Posterior cingulate gyrus (tissue), 11 donors: ENCODE data around the gene WBP1L.

ENCODE experiments used
- DNase-seq, 10 donors: peaks; one replicate each; pipeline versions ENCODE4 v3.0.0 to v3.0.0-alpha.2; 2020 to 2021; ENCODE audit warnings: mixed read lengths in 3 of 10
- intact Hi-C: fragments of 100-400 bp; cut with DNase I; formaldehyde crosslinking; loops from one replicate; pipeline ENCODE4 v1.15.1; 2023

Gene WBP1L

DNA sequence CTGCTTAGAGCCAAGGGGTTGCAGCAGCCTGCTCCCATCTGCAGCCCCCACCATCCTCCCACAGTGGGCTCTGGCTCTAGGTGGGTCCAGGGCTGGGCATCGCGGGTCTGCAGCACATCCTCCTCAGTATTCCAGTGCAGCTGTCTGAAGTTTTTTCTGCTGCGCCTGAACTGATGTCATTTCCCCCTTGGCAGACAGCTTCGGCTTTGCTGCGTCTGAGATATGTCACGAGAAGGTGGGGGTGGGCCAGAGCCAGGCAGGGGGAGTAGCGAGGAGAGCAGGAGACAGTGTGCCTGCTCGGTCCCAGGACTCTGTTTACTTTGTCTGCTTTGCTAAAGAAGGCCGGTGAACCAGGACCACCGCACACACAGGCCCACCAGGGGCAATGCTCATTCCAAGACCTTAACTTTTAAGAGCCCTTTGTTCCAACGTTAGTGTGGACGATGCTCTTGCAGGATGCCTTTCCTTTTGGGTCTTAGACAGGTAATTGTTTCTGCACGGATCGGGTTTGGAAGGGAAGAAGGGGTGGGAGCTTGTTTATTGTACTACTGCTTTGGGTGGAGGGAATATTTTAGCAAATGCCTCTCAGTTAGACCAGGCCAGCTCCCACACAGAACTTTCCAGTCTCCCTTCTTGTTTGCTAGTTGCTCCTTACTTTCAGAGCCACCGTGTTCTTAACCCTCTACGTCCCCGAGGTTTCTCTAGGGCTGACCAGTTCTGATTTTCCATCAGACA lies 32.4 kb downstream of the WBP1L start:
- peak; percentile 38 to 91 (median 55) for DNase-seq
- intact Hi-C loops: no loop called here

DNA sequence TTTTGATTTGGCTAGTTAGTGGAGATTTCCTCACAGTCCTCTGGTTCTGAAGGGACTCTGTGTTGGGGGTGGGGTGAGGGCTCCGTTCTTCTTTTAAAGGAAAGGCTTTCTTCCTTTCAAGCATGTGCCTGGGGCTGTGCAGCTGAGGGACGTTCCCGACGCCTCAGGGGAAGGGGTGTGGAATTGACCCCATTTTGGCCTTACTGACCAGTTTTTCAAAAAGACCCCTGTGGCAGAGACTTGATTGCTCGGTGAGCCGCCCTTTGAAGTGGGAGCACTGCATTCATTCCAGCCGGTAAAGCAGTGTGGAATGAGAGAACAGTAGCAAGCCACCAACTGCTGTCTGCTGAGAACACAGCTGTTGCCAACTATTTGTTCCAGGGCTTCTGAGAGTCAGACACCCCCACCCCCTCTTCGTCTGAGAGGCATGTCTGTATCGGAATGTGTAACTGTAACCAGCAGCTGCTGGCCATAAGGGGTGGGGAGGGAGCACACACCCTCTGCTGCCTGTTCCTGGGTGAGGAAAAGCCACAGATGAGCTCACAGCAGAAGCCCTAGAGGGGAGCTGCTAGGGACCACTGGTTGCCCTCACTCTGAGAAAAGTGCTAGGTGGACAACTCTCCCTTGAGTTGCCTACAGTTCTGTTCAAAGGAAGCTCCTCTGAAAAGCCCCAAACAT lies 33.2 kb downstream of the WBP1L start:
- intact Hi-C loops: no loop called here
- DNase-seq: peak; percentile 28 to 94 (median 55)

DNA sequence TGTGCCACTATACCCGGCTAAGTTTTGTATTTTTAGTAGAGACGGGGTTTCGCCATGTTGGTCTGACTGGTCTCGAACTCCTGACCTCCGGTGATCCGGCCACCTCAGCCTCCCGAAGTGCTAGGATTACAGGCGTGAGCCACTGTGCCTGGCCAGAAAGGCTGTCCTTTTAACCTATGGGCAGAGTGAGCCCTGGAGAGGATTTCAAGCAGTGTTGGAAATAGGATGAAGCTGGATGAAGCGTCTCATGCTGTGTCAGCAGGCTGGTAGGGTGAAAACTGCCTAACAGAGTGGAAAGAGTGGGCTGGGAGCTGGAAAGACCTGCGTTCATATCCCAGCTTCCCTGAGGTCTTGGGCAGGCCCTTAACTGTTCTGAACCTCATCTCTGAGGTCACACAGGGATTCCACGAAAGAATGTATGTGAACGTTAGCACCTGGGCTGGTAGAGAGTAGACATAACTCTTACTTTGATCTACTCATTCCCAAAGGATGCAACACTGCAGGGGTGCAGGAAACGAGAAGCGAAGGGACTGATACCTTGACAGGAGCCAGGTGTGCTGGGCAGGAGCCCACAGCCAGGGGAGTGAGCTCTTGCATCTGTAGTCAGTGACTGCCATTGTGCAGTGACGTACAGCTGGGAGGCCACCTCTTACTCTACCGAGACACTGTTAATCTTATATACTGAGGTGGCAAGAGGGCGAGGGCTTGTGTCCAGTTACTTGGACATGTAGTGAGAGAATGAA lies 34.1 kb downstream of the WBP1L start:
- DNase-seq: no peak
- intact Hi-C loops: no loop called here

DNA sequence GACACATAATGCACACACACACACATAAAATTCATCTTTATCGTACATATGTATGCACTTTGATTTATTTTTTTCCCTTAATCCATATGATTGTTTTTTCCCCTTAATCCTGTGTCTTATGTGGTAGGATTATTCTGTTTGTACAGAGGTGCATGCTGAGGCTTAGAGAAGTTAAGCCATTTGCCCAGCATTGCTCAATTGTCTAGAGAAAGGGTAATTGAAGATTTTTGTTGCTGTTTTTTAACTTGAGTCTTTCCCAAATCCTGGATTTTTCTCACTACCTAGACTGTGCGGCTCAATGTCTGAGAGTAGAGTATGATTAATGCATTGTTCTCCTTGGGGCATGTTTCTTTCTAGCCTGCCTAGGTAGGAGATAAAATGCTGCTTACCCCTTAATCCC lies 35.0 kb downstream of the WBP1L start:
- DNase-seq: no peak
- intact Hi-C loops: no loop called here

DNA sequence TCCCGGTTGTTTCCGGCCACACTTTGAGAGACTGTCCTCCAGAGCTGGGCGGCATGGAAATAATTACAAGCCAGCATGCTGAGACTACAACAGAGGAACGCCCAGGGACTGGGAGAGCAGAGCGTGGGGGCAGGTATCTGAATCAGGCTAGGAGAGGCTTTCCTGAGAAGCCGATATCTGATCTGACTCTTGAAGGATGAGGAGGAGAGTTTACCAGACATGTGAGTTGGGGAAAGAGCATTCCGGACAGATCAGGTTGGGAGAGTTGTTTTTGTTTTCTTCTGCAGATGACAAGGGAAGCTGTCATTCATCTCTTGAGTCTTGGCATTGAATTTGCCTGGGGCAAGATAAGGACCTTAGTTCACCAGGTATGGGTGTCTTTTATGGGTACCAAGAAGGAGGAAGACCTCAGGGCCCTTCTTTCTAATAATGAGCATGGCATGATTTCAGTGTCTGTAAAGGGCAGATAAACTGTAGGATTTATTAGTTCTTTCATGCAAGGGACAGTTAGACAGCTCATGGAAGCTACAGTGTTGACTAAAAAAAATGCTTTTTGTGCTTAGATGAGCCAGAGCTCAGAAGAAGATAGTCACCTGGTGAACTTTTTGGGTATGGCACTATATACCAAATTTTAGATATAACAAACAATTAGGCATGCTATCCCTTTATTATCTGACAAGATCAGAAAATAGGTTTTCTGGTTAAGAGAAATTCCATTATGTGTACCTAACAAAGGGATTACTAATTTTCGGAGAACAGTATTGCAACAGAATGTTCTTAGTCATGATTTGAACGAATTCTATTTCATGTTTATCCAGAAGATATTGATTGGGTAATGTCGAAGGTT lies 36.2 kb downstream of the WBP1L start:
- intact Hi-C loops: no loop called here
- no peak for DNase-seq

DNA sequence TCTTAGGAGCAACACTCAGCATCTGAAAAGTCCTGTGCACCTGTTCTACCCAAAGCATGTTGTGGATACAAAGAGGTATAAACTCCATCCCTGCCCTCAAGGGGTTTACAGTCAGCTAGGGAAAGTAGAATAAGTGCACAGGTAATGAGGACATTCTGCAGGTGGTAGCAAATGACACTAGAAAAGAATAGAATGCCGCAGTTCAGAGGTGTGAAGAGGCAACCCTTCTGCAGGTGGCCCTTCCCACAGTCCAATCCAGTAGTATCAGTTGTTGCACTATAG lies 36.7 kb downstream of the WBP1L start:
- intact Hi-C loops: no loop called here

DNA sequence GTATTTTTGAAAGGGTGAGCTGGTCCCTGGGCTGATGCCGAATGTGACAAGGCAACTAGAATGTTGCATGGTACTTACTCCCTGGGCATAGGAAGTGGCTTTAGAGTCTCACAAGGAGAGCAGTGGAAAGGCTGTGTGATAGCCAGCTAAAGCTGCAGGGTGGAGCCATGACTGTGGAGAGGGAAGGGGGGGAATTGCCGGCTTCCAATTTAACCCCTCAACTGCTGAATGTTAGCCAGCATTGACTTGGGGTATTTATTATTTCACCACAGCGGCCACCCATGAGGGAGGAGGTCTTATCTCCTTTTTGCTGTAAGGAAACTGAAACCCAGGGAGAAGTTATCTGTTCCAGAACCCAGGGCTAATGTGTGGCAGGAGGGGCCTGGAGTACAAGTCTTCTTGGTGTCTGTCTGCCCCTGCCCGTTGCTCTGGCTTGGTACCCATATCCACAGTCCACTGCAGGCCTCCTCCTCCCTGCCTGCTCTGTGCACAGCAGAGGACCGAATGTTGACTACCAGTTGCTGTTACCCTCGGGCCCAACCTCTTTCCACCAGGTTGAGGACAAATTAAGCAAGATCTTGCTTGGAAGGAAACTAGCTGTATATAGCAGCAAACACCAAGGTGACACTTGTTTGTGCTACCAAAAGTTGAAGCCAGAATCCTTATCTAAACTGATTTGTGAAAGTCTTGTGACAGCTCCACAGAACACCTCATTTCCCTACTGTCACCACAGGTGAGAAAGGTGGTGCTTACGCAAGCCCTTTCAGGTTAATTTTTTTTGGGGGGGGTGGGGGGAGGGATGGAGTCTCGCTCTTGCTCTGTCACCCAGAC lies 37.6 kb downstream of the WBP1L start:
- DNase-seq: no peak
- intact Hi-C loops: no loop called here

More for the DNA sequence above, 36.7 kb downstream of the WBP1L start:
- no peak for DNase-seq

DNA sequence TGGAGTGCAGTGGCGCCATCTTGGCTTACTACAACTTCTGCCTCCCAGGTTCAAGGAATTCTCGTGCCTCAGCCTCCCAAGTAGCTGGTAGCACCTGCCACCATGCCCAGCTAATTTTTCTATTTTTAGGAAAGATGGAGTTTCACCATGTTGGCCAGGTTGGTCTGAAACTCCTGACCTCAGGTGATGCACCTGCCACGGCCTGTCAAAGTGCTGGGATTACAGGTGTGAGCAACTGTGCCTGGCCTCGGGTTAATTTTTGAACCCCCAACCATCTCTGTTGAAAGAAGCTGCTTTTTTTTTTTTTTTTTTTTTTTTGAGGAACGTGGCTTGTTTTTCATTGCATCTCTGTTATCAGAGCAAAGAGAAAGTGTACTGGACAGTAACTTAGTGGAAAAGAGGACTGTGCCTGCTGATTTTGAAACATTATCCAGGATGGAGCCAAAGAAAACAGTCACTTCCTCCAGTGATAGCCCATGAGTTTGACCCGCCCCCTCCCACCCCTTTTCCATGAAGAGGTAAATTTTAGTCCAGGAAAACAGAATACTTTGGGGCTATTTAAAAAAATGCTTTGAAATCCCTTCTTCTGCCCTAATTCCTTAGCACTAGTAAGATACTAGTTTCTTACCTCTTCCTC lies 38.3 kb downstream of the WBP1L start:
- intact Hi-C loops: no loop called here
- no peak for DNase-seq

DNA sequence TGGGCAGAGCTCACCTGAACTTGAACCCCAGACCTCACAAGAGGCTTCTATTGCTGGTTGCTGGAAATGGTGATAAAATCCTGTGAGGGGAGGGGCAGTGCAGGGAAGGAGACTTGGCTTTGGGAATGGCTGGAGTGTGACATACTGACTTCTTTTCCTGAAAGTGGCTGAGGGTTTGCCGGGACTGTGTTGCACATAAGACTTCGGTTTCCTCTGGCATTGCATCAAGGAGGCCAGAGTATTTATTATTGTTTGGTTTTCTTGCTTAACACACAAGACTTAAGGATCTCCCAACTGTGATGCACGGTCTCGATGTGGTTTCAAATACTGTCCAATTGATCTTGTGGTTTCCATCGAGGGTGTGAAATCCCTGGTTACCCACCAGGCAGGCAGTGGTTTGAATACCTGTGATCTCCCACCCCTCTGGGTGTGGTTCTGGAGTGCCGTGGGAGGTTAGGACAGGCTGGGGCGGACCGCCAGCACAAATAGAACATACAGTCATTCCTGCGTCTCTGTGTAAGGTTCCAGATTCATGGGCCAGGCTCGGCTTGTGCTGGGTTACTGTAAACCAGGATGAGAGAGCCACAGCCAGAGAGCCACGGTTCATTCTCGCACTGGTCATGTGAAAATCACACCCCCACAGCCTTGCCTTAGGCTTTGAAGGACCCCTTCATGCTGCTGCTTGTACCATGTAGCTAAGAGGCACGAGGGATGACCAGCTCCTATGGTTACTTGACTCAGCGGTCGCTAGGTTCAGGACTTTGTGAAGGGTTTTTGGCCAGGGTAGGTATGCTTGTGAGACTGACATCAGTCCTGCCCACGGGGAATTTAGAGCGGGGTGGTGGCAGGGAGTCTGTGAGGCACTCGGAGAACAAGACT lies 39.2 kb downstream of the WBP1L start:
- intact Hi-C loops: no loop called here
- DNase-seq: no peak

DNA sequence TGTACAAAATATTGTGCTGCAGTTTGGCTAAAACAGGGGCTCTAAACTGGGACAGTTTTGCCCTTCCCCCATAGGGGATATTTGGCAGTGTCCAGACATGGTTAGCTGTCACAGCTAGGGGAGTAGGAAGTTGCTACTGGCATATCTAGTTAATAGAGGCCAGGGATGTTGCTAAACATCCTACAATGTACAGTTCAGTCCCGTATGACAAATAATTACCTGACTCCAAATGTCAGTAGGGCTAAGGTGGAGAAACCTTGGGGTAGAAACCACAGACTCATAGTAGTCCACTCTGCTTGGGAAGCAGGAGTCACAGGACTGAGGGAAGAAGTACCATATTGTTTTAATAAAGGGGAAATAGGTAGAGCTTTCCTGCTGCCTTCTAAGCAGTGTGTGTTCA lies 39.8 kb downstream of the WBP1L start:
- DNase-seq: no peak
- intact Hi-C loops: no loop called here

DNA sequence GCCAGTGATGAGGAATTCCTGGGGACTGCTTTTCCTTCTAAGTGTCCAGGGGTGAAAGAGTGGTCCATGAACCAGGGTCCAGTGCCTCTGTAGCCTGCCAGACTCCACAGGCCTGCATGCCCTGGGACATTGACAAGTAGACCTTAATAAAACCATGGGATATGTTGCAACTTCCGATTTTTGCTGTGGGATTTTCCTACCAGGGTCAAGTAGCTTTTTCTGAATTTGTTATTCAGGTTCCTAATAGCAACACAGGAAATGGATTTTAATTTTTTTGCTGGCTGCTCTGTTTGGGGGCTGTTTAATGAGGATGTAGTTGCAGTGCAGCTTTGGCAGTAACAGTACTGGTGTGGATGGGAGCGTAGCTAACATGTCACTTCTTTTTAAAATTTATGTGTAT lies 42.1 kb downstream of the WBP1L start:
- DNase-seq: no peak

DNA sequence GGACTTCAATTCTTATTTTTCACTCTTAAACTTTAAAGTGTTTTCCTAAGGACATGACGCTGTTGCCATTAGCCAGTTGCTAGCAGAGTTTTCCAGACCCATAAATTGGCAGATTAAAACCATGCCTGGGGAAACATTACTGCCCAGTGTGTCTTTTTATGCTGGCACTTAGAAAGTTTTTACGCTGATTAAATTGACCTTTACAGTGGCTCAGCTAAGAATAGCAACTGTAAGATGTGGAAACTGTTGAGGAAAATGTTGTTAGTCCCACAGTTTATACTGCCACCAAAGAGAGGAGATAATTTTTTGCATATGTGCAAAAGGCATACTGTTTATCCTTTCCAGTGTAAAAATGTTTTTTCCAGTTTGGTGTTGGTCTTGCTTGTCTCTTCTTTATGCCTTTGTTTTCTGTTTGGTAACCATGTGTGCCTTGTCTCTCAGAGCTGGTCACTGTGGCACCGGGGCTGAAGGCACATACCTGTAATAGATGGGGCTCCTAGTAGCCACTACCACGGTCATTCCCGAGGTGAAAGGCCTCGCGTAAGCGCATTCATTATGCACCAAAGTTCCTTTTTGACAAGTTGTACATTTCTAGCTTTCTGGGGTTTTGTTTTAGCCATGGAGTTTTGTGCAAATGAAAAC lies 48.1 kb downstream of the WBP1L start:
- intact Hi-C loops: no loop called here
- no peak for DNase-seq

More for the DNA sequence above, 42.1 kb downstream of the WBP1L start:
- intact Hi-C loops: no loop called here

DNA sequence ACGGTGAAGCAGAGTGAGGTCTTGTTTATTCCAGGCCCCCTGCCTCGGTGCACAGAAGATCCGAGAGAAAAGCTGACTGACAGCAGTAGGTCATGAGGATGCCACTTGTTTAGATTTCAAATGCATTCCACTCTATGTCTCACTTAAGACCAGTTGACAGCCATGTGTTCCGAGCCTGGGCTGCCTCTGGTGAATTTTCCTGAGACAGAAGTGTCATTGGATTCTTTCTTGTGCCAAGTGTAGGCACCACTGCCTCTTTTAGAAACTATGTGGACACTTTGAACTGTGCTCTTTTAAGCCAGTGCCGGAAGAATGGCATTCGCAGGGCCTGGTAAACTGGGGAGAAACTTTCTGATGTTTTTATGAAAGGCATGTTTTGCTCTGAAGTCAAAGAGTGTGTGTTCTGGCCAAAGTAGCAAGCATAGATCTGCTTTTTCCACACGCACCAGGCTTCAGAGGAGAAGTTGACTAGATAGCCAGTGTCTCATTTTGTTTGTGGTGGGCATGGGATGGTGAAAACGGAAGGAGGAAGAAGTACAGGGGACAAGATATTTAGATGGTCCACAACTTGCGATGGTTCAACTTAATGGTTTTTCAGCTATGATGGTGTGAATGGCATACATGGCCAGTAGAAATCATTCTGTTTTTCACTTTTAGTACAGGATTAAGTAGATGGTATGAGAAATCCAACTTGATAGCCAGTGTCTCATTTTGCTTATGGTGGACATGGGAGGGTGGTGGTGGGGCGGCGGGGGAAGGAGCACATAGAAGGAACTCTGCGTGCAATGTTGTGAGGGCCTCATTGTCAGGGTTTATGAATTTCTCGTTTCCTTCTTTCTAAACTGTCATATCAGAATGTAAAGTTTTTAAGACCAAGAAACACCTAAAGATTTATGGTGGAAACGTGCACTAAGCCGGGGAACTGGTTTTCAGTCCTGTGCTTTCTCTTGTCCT lies 52.0 kb downstream of the WBP1L start:
- intact Hi-C loops: no loop called here

DNA sequence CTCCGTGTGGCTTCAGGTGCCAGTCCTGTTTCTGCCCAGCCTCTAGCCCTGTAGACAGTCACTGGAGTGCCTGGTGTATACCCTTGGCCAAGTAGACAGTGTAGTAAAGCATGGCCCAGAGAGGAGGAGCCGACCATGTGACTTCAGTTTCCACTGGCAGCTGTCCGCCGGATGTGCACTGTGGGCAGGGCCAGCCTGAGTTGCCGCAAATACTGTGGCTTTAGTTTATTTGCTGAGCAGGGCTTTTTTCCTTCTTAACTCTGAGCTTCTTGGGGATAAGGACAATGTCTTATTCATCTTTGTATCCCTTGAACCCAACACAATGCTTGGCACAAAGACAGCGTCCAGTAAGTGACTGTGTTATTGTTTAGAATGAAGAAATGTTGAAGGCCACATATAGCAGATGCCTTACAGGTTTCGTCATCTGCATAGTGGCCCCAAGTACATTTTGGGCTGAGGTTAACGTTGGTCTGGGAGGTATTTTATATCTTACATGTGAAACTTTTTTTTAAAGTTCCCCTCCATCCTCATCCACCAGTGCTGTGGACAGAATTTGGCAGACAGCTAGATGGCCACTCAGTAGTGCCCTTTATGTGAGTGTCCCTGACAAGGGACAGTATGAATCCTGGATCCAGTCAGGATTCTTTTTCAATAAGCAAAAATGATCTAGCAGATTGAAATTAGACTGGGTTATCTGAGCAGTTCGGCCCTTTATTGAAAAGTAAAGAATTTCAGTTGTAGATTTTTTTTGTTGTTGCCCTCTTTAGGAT lies 52.8 kb downstream of the WBP1L start:
- intact Hi-C loops: no loop called here
- peak; percentile 53 to 94 (median 68) for DNase-seq

More for the DNA sequence above, 52.0 kb downstream of the WBP1L start:
- DNase-seq: no peak

DNA sequence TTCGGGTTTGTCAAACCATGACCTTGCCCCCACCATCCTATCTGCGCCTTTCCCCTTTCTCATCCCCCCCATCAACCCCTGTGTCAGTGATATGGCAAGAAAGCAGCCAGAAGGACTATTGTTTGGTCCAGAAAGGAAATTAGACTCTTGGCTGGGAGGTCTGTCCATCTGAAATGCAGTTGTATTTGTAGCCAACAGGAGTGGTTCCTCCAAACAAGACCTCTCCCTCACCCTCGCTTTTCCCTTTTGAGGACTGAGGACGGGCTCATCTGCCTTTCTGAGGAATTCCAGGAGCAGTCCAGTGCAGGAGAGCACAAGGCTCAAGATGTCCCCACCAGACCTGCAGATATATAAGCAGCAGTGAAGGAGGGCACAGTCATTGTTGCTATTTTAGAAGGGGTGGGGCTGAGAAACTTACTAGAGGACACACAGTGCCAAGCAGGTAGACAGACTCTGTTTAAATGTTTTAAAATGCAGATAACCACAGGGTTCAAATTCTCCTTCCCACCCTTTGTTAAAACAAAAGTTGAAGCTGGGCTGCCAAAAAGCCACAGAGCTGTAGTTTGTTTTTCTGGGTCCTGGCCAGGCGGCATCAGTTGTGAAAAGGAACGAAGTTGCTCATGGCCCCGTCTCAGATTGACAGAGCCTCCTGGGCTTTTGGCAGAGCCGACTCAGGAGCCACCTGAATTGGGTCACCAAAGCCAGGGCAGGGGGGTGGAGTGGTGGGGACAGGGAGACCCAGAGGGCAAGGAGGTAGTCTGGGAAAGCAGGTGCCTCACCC lies 56.1 kb downstream of the WBP1L start:
- peak in 1 of 10 donors; percentile 38 for DNase-seq
- intact Hi-C loops: no loop called here
